GM19099 (cell line): ENCODE results near the gene ITGB2.

Experiments used
- POLR2A ChIP-seq: IDR thresholded peaks from 3 replicates; pipeline ENCODE4 v1.6.1; 2011; ENCODE audit warnings: low read depth; ENCODE audit not compliant: insufficient read length; ENCODE audit errors: extremely low read depth

Gene ITGB2

GRCh38 chr21:44934797-44935532 lies 14.3 kb upstream of the ITGB2 start:
- TF ChIP-seq POLR2A = no peak

DNA sequence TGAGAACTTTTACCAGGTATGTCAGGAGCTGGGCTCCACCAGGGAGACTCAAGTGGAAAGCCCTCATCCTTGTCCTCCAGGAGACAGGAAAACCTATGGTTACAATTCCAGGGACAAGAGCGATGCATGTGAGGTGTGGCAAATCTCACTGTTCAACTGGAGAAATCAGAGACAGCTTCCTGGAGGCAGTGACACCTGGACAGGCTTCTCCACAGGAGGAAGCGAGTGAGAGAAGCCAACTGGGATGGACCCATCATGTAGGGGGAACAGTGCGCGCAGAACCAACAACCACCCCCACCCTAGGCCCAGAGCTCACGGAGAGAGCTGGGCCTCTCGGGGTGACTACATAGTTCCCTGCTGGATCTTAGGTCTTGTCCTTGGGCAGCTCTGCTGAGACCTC lies 13.6 kb upstream of the ITGB2 start:
- TF ChIP-seq POLR2A = no peak

- TF ChIP-seq POLR2A = no peak
Measured at GRCh38 chr21:44933918-44934260, 13.2 kb upstream of the ITGB2 start.

DNA sequence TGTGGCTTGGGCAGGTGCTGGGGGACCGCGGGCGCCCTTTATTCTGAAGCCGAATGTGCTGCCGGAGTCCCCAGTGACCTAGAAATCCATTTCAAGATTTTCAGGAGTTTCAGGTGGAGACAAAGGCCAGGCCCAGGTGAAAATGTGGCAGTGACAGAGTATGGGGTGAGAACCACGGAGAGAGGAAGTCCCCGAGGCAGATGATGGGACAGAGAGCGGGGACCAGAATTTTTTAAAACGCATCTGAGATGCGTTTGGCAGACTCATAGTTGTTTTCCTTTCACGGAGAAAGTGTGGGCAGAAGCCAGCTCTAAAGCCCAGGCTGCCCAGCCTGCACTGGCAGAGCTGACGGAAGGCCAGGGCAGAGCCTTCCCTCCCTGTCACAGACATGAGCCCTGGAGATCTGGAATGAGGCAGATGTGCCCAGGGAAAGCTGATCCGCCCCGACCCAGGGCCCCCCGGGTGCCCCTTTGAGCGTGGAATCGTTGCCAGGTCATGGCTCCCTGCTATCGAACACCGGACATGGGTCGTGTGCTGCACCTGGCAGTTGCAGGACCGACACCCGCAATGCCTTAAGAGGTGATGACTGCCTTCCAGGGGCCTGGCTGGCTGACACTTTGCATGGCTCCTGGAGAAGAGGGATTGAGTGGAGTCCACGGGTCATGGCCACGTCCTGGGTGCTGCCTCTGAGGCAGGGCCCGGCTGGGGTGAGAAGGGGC lies 12.7 kb upstream of the ITGB2 start:
- no peak for TF ChIP-seq POLR2A

DNA sequence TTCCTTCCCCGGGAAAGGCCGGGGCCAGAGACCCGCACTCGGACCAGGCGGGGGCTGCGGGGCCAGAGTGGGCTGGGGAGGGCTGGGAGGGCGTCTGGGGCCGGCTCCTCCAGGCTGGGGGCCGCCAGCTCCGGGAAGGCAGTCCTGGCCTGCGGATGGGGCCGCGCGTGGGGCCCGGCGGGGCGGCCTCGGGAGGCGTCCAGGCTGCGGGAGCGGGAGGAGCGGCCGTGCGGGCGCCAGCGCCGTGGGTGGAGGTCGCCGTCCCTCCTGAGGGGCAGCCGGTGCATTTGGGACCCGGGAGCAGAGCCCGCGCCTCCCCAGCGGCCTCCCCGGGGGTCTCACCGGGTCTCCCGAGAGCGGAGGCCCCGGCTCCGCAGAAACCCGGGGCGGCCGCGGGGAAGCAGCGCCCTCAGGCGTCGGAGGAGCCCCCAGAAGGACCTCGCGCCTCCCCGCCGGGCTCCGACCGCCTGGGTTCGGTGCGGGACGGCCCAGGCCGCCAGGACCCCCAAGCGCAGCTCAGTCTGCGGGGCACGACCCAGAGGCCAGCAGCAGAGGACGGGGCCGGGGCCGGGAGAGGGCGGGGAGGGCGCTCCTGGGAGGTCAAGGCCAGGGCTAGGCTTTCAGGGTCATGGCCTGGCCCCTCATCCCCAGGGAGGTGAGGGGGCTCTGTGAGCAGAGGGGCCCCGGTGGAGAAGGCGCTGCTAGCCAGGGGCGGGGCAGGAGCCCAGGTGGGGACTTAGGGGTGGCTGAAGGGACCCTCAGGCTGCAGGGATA lies 11.9 kb upstream of the ITGB2 start:
- TF ChIP-seq POLR2A = no peak

DNA sequence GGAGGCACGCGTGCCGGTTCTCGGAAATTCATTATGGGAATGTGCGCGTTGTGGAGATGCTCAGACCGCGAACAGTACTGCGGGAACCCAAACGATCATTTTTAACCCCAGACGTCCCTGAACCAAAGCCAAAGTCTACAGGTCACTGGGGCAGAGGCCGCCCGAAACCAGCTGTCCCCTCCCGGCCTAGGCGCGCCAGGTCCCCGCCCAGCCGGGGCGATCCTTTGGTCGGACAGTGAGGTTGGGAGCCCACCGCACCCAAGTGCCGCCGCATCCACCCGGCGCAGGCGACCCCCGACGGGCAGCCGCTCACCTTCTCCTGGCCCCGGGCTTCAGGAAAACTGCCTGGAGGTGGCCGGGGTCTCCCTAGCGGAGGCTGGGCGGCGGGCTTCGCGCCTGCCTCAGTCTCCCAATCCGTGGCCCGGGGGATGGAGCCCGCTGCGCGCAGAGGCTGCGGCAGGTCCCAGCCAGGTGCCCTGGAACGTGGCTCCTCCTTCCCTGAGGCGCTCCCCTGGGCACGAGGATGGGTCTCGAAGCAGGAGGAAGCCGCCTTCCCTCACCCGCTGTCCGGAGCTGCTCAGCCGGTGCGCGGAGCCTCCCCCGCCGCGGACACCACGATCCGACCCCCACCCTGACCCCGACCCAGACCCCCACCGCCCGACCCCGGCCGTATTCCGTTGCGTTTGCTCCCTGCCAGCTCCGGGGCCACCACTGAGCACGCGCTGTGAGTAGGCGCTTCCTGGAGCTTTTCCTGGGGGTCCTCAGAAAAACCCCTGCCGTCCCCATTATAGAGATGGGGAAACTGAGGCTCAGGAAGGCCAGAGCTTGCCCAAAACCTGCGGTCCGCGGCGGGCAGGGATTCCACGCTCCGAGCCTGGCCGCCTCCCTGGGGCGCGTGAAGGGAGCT lies 11.1 kb upstream of the ITGB2 start:
- no peak for TF ChIP-seq POLR2A

GRCh38 chr21:44931137-44931500 lies 10.4 kb upstream of the ITGB2 start:
- TF ChIP-seq POLR2A = peak; percentile 78

- TF ChIP-seq POLR2A = no peak
Measured at GRCh38 chr21:44930543-44930981, 9.9 kb upstream of the ITGB2 start.

DNA sequence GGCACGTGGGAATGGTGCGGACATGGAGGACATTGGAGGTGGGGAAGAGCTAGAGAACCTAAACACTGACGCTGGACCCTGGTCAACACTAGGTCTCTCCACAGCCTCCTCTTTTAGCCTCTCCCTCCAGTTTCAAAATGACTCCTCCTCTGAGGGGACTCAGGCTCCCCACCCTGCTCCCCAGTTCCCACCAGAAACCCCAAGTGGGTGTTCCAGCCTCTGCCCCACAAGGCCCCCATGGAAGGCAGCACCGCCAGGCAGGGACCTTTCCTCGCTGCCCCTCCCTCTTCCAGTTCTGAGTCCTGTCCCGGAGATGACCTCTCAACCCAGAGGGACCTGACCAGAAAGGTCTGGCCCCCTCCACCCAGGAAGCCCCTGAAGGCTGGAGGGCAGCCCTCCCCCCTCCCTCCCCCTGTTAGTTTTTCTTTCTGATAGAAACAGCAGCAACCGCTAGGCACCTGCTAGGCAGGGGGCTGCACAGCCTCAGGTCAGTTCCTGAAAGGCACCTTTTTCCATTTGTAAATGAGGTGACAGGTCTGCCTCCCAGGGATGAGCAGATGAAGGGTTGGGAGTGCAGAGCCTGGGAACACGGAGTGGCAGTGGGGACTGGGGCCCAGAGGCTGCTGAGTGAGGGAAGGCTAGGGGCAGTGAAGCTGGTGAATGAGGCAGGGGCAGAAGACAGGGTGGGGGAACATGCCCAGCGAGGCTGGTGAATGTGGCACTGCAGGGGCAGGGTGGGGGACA lies 9.3 kb upstream of the ITGB2 start:
- peak; percentile 12 for TF ChIP-seq POLR2A

GRCh38 chr21:44929242-44929798 lies 8.6 kb upstream of the ITGB2 start:
- TF ChIP-seq POLR2A = peak; percentile 10

- peak; percentile 68 for TF ChIP-seq POLR2A
Measured at GRCh38 chr21:44927587-44928461, 7.1 kb upstream of the ITGB2 start.

GRCh38 chr21:44927259-44927586 lies 6.5 kb upstream of the ITGB2 start:
- TF ChIP-seq POLR2A = no peak
